Measurements from ENCODE around the gene PIP4K2B.

The PIP4K2B gene

GRCh38 chr17:38773258-38773657 lies 26.1 kb downstream of the PIP4K2B start:
- no peaks in the 10 kb centered on the region for H3K9me3 ChIP-seq (ENCODE audit: control insufficient read depth, low read depth, low read length)
- H3K27me3 ChIP-seq (ENCODE audit: control insufficient read depth, insufficient read depth, low read length) = no peaks in the 10 kb centered on the region
- H3K4me3 ChIP-seq (ENCODE audit: low read length) = no peak overlapping the region
- H3K9ac ChIP-seq (ENCODE audit: low read length) = no peak overlapping the region
- H3K27ac ChIP-seq (ENCODE audit: low read length) = no peak overlapping the region
- peaks cover 69% of the 10 kb centered on the region for H3K36me3 ChIP-seq (ENCODE audit: control insufficient read depth, low read depth, low read length)
- no peaks in the 10 kb centered on the region for H3K4me1 ChIP-seq (ENCODE audit: control insufficient read depth, low read depth, low read length)

GRCh38 chr17:38768417-38768816 lies 30.9 kb downstream of the PIP4K2B start:
- Histone ChIP-seq H3K9me3 (ENCODE audit: control insufficient read depth, low read depth, low read length) (no peaks in the 10 kb centered on the region), H3K36me3 (ENCODE audit: control insufficient read depth, low read depth, low read length) (peaks cover 77% of the 10 kb centered on the region), H3K27ac (ENCODE audit: low read length) (no peak overlapping the region), H3K9ac (ENCODE audit: low read length) (no peak overlapping the region), H3K4me1 (ENCODE audit: control insufficient read depth, low read depth, low read length) (no peaks in the 10 kb centered on the region), H3K4me3 (ENCODE audit: low read length) (no peak overlapping the region), H3K27me3 (ENCODE audit: control insufficient read depth, insufficient read depth, low read length) (no peaks in the 10 kb centered on the region)

DNA sequence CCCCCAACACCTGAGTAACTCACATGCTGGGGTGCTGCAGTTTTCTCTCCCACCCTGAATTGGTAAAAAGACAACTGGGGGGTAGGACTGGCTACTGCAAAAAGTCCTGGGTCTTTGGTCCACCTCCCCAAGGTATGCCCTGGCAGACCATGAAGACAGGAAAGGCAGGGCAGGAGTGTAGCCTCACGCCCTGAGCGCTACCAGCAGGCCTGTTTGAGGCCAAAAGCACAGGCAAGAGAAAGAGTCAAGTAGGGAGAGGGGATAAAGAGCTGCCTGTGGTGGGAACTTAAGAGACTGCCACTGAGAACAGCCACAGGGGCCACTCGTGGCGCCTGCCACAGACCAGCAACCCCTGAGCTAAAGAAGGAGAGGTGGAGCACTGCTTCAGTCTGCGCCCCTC lies 33.0 kb downstream of the PIP4K2B start:
- Histone ChIP-seq H3K4me1 (ENCODE audit: control insufficient read depth, low read depth, low read length) (no peaks in the 10 kb centered on the region), H3K4me3 (ENCODE audit: low read length) (no peak overlapping the region), H3K9ac (ENCODE audit: low read length) (no peak overlapping the region), H3K27ac (ENCODE audit: low read length) (no peak overlapping the region), H3K9me3 (ENCODE audit: control insufficient read depth, low read depth, low read length) (no peaks in the 10 kb centered on the region), H3K36me3 (ENCODE audit: control insufficient read depth, low read depth, low read length) (peaks cover 75% of the 10 kb centered on the region), H3K27me3 (ENCODE audit: control insufficient read depth, insufficient read depth, low read length) (no peaks in the 10 kb centered on the region)

DNA sequence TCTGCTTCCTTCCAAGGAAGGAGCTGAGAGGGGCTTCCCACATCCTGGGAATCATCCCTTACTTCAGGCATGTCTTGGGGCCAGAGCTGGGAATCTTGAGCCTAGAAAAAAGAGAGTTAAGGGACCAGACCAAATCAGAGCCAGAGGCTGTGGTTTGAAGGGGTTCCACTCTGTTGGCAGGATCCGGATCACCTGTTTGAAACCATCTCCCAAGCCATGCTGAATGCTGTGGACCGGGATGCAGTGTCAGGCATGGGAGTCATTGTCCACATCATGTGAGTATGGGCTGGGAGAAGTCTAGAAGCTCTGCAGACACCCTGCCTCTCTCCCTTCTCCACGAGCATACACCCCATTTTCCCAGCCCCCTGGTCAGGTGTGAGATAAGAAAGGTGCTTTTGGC lies 37.1 kb downstream of the PIP4K2B start:
- Histone ChIP-seq H3K4me1 (ENCODE audit: control insufficient read depth, low read depth, low read length) (no peaks in the 10 kb centered on the region), H3K27ac (ENCODE audit: low read length) (no peak overlapping the region), H3K27me3 (ENCODE audit: control insufficient read depth, insufficient read depth, low read length) (no peaks in the 10 kb centered on the region), H3K9me3 (ENCODE audit: control insufficient read depth, low read depth, low read length) (no peaks in the 10 kb centered on the region), H3K36me3 (ENCODE audit: control insufficient read depth, low read depth, low read length) (peaks cover 67% of the 10 kb centered on the region), H3K4me3 (ENCODE audit: low read length) (no peak overlapping the region), H3K9ac (ENCODE audit: low read length) (no peak overlapping the region)

DNA sequence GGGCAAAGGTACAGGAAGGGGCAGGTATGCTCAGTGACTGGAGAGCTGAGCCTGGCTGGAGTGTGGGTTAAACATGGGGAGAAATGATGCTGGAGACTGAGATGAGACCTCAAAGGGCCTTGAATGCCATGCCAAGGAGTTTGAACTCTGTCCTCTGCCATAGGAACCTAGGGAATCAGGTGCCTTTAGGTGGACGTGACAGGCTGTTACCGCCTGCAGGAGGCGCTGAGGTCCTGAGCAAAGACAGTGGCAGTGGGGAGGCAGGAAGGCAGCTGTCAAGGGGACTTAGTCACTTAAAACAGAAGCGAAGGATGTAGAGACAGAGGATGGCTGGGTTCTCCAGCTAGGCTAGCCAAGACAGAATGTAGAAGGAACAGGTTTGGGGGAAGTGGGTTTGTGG lies 37.7 kb downstream of the PIP4K2B start:
- no peaks in the 10 kb centered on the region for H3K27me3 ChIP-seq (ENCODE audit: control insufficient read depth, insufficient read depth, low read length)
- H3K36me3 ChIP-seq (ENCODE audit: control insufficient read depth, low read depth, low read length) = peaks cover 63% of the 10 kb centered on the region
- no peak overlapping the region for H3K27ac ChIP-seq (ENCODE audit: low read length)
- H3K4me1 ChIP-seq (ENCODE audit: control insufficient read depth, low read depth, low read length) = no peaks in the 10 kb centered on the region
- H3K9ac ChIP-seq (ENCODE audit: low read length) = no peak overlapping the region
- no peaks in the 10 kb centered on the region for H3K9me3 ChIP-seq (ENCODE audit: control insufficient read depth, low read depth, low read length)
- no peak overlapping the region for H3K4me3 ChIP-seq (ENCODE audit: low read length)

DNA sequence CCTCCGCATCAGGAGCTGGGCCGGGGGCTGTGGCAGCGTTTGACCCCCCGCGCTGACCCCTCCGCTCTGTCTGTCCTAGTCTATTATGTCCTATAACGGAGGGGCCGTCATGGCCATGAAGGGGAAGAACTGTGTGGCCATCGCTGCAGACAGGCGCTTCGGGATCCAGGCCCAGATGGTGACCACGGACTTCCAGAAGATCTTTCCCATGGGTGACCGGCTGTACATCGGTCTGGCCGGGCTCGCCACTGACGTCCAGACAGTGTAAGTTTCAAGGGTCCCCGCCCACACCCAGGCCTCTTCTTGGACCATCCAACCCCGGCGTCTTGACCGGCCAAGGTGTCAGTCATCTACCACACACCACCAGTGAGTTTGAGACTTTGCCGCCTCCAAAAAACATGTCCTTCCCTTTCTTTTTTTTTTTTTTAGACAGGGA lies 46.3 kb downstream of the PIP4K2B start:
- Histone ChIP-seq H3K9ac (ENCODE audit: low read length) (peak overlapping the region; percentile 78), H3K36me3 (ENCODE audit: control insufficient read depth, low read depth, low read length) (peaks cover 19% of the 10 kb centered on the region), H3K4me1 (ENCODE audit: control insufficient read depth, low read depth, low read length) (peaks cover 14% of the 10 kb centered on the region), H3K9me3 (ENCODE audit: control insufficient read depth, low read depth, low read length) (no peaks in the 10 kb centered on the region), H3K27ac (ENCODE audit: low read length) (no peak overlapping the region), H3K27me3 (ENCODE audit: control insufficient read depth, insufficient read depth, low read length) (peaks cover 13% of the 10 kb centered on the region), H3K4me3 (ENCODE audit: low read length) (peak overlapping the region; percentile 74)

DNA sequence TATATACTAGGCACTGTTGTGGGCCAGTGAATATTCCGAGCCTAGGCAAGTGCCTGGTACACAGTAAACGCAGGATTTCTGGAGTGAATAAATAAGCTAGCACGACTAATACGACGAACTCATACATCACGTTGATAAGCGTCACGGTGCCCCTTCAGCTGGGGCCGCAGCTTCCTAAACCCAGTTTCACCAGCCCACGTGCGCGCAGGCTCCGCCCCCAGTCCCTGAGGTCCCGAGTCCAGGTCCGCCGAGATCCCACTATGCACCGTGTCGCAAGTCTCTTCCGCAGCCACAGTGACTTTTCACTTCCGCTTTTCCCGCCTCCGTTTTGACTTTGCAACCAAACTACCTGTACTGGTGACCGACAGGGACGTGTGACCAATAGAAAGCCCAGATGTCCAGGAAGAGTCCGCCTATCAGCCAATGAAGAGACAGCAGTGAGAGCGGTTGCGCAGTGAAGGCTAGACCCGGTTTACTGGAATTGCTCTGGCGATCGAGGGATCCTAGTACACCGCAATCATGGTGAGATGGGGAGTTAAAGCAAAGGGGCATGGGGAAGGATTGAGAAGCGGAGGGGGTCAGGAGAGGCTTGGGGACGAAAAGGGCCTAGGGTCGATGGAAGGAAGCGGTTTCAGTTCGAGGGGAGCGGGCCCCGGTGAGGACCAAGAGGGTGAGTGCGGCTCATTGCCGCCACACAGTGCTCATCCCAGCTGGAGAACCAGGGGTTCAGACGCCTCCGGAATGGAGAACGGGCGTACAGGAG lies 46.9 kb downstream of the PIP4K2B start, which contains the start of gene PSMB3:
TSS of gene PSMB3 (plus strand) at position 434 of the 763 bp plus-strand sequence. CDS start at position 520, 86 bp downstream.
- H3K27me3 ChIP-seq (ENCODE audit: control insufficient read depth, insufficient read depth, low read length) = peaks cover 13% of the 10 kb centered on the region
- no peaks in the 10 kb centered on the region for H3K9me3 ChIP-seq (ENCODE audit: control insufficient read depth, low read depth, low read length)
- peaks cover 14% of the 10 kb centered on the region for H3K4me1 ChIP-seq (ENCODE audit: control insufficient read depth, low read depth, low read length)
- H3K9ac ChIP-seq (ENCODE audit: low read length) = peak within 1 kb of the TSS; percentile 82
- peak within 1 kb of the TSS; percentile 74 for H3K4me3 ChIP-seq (ENCODE audit: low read length)
- peak within 1 kb of the TSS; percentile 58 for H3K27ac ChIP-seq (ENCODE audit: low read length)
- H3K36me3 ChIP-seq (ENCODE audit: control insufficient read depth, low read depth, low read length) = peaks cover 15% of the 10 kb centered on the region

DNA sequence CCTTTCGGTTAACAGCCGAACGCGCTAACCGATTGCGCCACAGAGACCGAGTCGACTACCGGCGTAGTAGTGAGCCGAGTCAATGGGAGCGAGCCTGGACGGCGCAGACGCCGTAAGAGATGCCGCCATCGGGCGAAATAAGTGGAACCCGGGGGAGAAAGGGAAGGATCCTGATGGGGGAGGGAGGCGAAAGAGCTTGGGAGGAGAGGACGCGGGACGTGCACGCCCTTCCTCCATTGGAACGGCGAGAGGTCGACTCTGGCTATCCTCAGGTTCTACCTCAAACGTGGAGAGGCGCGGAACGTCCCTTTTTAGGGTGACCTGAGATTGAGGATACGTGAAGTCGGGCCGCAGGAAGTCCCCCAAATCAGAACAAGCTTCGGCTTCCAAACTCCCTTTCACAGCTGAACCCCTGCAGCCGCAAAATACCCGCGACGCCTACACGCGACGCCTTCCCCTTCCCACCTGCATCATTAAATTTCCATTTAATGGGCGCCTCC lies 47.5 kb downstream of the PIP4K2B start:
- H3K27ac ChIP-seq (ENCODE audit: low read length) = peak overlapping the region; percentile 58
- H3K9ac ChIP-seq (ENCODE audit: low read length) = peak overlapping the region; percentile 82
- peak overlapping the region; percentile 74 for H3K4me3 ChIP-seq (ENCODE audit: low read length)
- peaks cover 15% of the 10 kb centered on the region for H3K4me1 ChIP-seq (ENCODE audit: control insufficient read depth, low read depth, low read length)
- peaks cover 15% of the 10 kb centered on the region for H3K36me3 ChIP-seq (ENCODE audit: control insufficient read depth, low read depth, low read length)
- H3K9me3 ChIP-seq (ENCODE audit: control insufficient read depth, low read depth, low read length) = no peaks in the 10 kb centered on the region
- peaks cover 13% of the 10 kb centered on the region for H3K27me3 ChIP-seq (ENCODE audit: control insufficient read depth, insufficient read depth, low read length)

DNA sequence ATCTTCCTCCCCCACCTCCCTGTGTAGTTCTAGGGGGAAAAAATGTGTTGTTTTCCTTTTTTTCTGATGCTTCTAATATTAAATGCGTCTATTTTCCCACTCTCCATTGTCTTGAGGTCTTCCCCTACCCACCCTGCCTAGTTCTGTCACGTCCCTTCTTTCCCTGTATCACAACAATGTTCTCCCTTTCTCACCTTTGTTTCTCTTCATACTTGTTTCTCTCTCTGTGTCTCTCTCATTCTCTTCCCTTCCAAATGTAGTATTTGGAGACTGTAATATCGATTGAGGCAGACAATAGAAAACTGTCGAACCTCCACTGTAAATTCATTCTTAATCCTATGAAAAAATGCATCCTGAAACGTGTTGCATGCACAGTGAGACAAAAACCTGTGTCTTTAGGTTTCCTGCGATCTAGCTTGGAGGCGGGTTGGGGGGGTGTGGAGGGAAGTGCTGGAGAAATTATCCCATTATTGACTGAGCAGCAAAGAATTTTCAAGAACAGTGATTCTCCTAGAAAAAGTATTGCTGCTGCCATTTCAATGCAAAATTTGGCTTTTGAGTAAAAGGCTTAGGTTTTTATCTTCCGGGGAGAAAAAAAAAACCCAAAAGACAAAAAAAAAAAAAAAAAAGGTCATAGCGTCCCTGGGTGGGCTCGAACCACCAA lies 48.1 kb downstream of the PIP4K2B start:
- H3K36me3 ChIP-seq (ENCODE audit: control insufficient read depth, low read depth, low read length) = peaks cover 13% of the 10 kb centered on the region
- peak overlapping the region; percentile 74 for H3K4me3 ChIP-seq (ENCODE audit: low read length)
- H3K4me1 ChIP-seq (ENCODE audit: control insufficient read depth, low read depth, low read length) = peaks cover 20% of the 10 kb centered on the region
- H3K9ac ChIP-seq (ENCODE audit: low read length) = peak overlapping the region; percentile 76
- H3K27ac ChIP-seq (ENCODE audit: low read length) = no peak overlapping the region
- no peaks in the 10 kb centered on the region for H3K9me3 ChIP-seq (ENCODE audit: control insufficient read depth, low read depth, low read length)
- peaks cover 13% of the 10 kb centered on the region for H3K27me3 ChIP-seq (ENCODE audit: control insufficient read depth, insufficient read depth, low read length)

DNA sequence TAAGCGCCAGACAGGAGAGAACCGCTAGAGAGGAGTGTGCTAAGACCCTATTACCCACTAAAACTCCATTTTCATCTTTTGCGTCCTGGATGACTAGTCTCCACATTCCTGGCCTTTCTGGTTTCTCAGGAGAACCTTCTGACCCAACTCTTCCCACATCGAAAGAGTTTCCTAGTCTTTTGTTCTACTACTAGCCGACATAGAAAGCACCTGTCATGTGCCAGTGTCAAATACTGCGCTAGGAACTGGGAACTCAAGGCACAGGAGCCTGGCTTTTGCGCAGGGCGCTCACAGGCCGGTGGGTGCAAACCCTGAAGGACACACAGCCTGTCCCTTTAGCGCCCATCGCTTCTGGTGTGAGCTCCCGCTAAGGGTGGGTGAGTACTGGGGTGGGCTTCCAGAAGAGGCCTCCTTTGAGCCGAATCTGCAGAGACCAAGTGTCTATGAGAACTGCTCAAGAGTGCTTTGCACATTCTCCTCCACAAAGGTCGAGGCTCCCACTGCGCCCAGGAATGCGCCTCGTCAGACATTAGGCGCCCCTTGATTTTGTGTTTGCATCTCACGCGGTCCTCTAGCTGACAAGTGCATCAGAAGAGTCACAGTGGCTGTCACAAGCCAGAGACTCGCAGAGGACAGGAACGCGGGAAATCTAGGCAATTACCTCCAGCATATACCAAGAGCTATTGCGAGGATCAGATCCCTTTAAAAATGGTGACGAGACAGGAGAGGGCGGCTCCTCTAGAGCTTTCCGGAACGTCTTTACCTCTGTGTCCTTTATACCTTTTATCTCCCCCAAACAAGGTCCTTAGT lies 48.8 kb downstream of the PIP4K2B start:
- Histone ChIP-seq H3K27ac (ENCODE audit: low read length) (no peak overlapping the region), H3K4me3 (ENCODE audit: low read length) (peak overlapping the region; percentile 74)

GRCh38 chr17:38750044-38750311 lies 49.4 kb downstream of the PIP4K2B start:
- Histone ChIP-seq H3K9ac (ENCODE audit: low read length) (peak overlapping the region; percentile 76), H3K4me3 (ENCODE audit: low read length) (peak overlapping the region; percentile 74), H3K9me3 (ENCODE audit: control insufficient read depth, low read depth, low read length) (no peaks in the 10 kb centered on the region), H3K27me3 (ENCODE audit: control insufficient read depth, insufficient read depth, low read length) (peaks cover 13% of the 10 kb centered on the region), H3K4me1 (ENCODE audit: control insufficient read depth, low read depth, low read length) (peaks cover 29% of the 10 kb centered on the region), H3K36me3 (ENCODE audit: control insufficient read depth, low read depth, low read length) (peaks cover 5% of the 10 kb centered on the region), H3K27ac (ENCODE audit: low read length) (no peak overlapping the region)

More for the DNA sequence above, 48.8 kb downstream of the PIP4K2B start:
- H3K9ac ChIP-seq (ENCODE audit: low read length) = peak overlapping the region; percentile 76
- peaks cover 28% of the 10 kb centered on the region for H3K4me1 ChIP-seq (ENCODE audit: control insufficient read depth, low read depth, low read length)
- no peaks in the 10 kb centered on the region for H3K9me3 ChIP-seq (ENCODE audit: control insufficient read depth, low read depth, low read length)
- peaks cover 13% of the 10 kb centered on the region for H3K27me3 ChIP-seq (ENCODE audit: control insufficient read depth, insufficient read depth, low read length)
- peaks cover 6% of the 10 kb centered on the region for H3K36me3 ChIP-seq (ENCODE audit: control insufficient read depth, low read depth, low read length)

All from iPS-18a (cell line).